ENCODE results near the gene MAT2A.
"Not testable (repeated sequence)": the region's sequence is repeated elsewhere in the genome, so short reads cannot be mapped to it uniquely, and the experiment has no call there.

The MAT2A gene

DNA sequence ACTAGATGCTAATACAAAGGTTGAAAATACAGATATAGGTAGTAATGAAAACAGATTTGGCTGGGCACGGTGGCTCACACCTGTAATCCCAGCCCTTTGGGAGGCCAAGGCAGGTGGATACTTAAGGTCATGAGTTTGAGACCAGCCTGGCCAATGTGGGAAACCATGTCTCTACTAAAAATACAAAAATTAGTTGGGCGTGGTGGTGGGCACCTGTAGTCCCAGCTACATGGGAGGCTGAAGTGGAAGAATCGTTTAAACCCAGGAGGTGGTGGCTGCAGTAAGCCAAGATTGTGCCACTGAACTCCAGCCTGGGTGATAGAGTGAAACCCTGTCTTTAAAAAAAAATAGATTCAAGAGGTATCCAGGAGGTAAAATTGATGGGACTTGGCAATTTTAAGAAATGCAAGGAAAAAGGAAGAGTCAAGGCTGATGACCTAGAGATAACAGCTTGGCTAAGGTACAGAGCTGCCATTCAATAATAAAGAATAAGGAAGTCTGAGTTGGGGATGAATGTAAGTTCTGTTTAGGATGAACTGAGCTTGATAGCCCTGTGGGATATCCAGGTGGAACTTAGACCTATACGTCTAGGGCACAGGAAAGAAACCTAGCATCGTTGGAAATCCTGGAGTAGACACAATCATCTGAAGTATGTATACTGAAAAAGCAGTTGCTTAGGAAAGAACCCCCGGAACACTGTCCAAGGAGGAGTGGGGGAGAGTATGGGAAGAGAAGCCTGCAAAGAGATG lies 9.1 kb downstream of the MAT2A start:
- no peak for DNase-seq

DNA sequence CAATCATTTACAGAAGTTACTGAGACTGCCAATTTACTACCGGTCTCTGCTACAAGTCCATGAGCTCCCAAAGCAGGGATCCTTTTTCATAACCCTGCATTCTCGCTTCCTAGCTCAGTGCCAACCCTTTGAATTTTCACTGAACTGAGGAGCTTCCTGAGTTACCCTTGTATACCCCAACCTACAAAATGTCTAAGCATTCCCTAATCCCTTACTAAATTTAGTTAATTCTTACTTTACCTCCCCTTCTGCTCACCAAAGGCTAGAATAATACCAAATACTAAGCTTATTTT lies 9.6 kb downstream of the MAT2A start:
- DNase-seq: no peak

GRCh38 chr2:85549095-85549494 lies 10.1 kb downstream of the MAT2A start:
- DNase-seq: no peak

DNA sequence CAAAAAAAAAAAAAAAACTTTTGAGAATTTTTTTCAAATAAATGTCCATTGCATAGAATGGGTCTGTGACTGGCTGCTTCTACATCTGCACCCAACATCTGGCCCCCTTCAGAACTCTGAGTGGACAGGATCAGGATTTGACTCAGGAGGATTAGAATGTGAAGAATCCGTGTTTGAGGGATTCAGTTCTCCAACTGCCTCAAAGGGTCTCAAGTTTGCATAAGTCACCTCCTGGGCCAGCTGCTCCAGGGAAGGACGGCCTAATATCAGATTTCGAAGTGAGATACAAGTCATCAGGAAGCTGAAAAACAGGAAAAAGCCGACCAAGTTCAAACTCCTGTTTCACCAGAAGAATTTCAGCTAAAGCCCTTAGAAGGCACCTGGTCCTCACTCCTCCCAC lies 10.9 kb downstream of the MAT2A start:
- DNase-seq: no peak

DNA sequence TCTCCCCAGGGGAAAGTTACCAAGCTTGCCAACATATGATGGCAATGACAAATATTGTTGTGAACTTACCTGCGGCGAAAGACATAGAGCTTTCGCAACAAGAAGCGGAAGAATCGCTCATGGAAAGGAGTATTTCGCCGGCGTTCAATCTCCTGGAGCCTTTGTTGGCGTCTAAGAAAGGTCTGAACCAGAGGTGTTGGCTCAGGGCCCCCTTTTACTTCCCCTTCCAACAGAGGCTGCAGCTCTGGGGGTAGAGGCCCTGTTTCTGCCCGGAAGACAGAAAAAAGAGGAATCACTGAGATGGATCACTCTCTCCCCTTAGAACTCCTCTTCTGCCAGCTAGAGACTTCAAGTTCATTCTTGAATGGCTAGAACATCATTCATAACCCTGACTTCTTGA lies 11.5 kb downstream of the MAT2A start:
- DNase-seq: no peak

- DNase-seq: peak; percentile 89
Observed at GRCh38 chr2:85551698-85552678, 13.0 kb downstream of the MAT2A start.

GRCh38 chr2:85553184-85553583 lies 14.2 kb downstream of the MAT2A start:
- no peak for DNase-seq

DNA sequence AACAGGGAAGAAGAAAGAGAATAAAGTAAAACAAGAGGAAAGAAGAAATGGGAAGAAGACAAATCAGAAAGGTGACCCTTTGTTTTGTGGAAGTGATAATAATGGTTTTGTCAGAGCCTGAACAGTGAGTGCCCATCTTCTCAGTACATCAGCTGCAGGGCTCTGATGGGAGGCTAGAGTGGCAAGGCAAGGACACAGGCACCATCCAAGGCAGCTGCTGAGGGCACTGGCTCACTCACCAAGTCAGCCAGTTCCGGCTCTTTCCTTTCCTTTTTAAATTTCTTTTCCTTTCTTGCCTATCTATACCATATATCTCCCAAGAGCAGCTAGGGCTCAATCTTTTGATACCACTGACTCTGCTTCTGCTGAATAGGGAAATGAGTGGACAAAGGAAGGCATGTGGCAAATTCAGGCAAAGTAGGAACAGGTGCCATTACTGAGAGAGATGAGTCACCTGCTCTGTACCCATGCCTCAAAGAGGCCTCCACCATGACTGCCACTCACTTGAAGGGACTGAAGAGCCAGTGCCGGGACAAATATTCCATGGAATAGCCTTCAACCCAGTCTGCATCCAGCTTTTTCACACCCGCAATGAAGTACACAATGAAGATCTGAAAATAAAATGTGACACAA lies 16.1 kb downstream of the MAT2A start:
- no peak for DNase-seq

GRCh38 chr2:85557130-85557529 lies 18.2 kb downstream of the MAT2A start:
- no peak for DNase-seq

DNA sequence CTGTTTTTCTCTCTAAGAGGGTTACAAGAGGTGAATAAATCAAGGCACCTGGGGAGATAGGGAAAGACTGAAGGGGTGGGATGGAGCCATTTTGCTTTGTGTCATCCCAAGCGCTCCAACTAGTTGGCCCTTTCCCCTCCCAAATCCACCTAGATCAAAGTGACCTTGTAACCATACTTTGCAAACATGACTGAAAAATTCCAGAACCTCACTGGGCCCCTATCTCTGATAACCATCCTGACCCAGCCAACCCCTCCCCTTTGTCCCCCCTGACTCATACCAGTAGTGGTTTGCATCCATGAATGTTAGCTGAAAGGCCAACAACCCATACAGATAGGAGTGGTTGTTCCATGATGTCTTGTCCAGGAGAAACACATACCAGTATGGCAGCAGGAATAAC lies 19.2 kb downstream of the MAT2A start:
- no peak for DNase-seq

GRCh38 chr2:85560403-85560726 lies 21.4 kb downstream of the MAT2A start:
- DNase-seq: not testable (repeated sequence)

DNA sequence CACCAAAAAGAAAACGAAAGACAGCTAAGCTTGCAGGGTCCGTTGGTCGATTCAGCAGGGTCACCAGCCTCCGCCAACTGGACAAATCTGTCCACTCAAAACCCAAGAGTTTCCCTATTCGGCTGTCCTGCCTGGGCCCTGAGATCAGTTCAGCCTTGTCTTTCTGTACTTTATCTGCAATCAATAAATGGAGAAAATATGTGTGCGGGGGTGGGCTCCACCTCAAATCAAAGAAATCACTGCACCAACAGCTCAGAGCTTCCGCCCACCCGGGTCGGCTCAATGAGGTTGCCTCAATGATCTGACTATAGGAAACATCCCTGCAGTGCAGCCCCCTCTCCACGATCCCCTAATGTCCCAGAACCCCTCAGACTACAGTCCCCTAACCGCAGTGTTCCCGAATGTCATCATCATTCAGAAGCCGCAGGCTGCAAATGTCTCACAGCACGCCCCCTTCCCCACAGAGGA lies 21.9 kb downstream of the MAT2A start:
- no peak for DNase-seq

DNA sequence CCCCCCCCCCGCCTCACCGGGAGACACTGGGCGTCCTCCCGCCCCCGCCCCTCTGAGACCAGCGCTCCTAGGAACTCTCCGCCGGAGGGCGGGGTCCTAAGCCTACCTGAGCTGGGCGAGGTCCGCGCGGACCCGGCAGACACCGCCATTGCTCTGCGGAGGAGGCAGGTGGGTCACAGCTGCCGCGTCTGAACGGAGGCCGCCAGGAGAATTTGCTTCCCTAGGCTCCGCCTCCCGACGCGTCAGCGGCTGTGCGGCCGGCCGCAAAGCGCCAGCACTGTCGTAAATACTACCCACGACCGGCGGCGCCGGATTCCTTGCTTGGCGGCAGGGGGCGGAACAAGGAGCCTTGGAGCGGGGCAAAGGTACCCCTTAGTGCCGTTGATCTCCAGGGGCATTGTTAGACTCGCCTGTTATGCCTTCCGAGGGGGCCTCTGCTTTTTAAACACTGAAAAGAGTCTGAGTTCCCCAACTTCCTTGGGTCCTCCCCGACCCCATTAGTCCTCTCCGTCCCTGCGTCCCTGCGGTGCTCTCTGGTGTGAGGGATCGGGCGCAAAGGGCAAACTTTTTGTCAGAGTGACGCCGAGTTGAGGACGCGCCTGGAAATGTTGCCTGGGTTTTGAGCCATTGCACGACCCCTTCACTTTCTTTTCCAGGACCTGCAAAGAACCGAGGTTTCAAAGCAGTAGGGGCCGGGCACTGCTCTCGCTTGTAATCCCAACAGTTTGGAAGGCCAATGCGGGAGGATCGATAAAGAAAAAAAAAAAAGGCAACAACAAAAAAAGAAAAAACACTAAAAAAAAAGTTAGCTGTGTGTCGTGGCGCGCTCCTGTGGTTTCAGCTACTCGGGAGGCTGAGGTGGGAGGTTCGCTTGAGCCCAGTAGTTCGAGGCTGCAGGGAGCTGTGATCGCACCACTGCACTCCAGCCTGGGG lies 22.6 kb downstream of the MAT2A start, which contains the start of gene GGCX:
Gene GGCX (minus strand): TSS at position 214 of the 933 bp plus-strand sequence. CDS start 65 bp downstream, at position 149.
- peak; percentile 94 for DNase-seq

GRCh38 chr2:85564144-85564563 lies 25.2 kb downstream of the MAT2A start:
- DNase-seq: no peak

GRCh38 chr2:85566265-85566664 lies 27.3 kb downstream of the MAT2A start:
- no peak for DNase-seq

DNA sequence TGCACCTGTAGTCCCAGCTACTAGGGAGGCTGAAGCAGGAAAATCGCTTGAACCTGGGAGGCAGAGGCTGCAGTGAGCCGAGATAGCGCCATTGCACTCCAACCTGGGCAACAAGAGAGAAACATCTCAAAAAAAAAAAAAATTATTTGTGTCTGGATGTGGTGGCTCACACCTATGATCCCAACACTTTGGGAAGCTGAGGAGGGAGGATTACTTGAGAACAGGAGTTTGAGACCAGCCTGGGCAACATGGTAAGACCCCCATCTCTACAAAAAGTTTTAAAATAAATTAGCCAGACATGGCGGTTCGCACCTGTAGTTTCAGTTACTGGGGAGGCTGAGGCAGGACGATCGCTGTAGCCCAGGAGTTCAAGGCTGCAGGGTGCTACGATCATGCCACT lies 36.8 kb downstream of the MAT2A start:
- DNase-seq: no peak

DNA sequence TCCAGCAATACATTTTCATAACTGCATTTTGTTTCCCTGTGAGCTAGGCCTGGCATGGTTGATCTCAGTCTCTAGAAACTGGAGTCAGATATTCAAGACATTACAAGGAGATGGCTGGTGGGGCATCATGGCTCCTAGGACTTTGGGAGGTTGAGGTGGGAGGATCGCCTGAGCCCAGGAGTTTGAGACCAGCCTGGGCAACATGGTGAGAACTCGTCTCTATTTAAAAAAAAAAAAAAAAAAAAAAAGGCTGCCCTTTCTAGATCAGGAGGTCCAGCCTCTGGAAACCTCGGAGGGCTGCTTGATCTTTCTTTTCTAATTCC lies 38.1 kb downstream of the MAT2A start:
- DNase-seq: no peak

GRCh38 chr2:85577386-85578242 lies 38.6 kb downstream of the MAT2A start, which contains the start of gene VAMP8:
TSS of gene VAMP8 (plus strand) at chr2:85577586. CDS start at chr2:85577647, 61 bp downstream.
- peak; percentile 59 for DNase-seq

GRCh38 chr2:85578243-85579180 lies 39.5 kb downstream of the MAT2A start:
- no peak for DNase-seq

GRCh38 chr2:85579266-85579935 lies 40.4 kb downstream of the MAT2A start:
- no peak for DNase-seq

Measured in effector CD4-positive, alpha-beta T cell (primary cell).